Omental fat pad (tissue), 4 donors: Measurements from ENCODE around the gene PTPRG. TPM values are rescaled to one million over a fixed set of nuclear protein-coding genes. Genes with fewer than 3 reads are reported as not detected.

Experiments used
- ATAC-seq: fragments of 150-250 bp; one replicate; pipeline ENCODE4 v1.9.1; 2016; ENCODE audit warnings: mild to moderate bottlenecking, moderate library complexity; ENCODE audit not compliant: low FRiP score
- DNase-seq: peaks from one replicate; pipeline ENCODE4 v3.0.0-alpha.2; 2019; ENCODE audit warnings: low spot score
- small RNA-seq: library from RNA; depleted of rRNA; stranded (forward); fragments of <200 nt; gene quantifications from one replicate; pipeline ENCODE3, GENCODE V24; 2016
- total RNA-seq, 4 donors: library from RNA; depleted of rRNA; stranded (reverse); fragments of >200 nt; gene quantifications; one replicate each; pipeline ENCODE4 v1.1.0, GENCODE V29; 2016
- TF ChIP-seq, protein P1 (sequence below), 3 donors: fragments of 450-650 bp; IDR thresholded peaks; one replicate each; pipeline ENCODE4 v1.5.1; 2016 to 2017; ENCODE audit warnings: antibody characterized with exemption in 3 of 3, mild to moderate bottlenecking in 3 of 3, moderate library complexity in 2 of 3

PTPRG gene
- total RNA-seq, 4 donors from 2014 or later: 90.0 to 172 (median 104) TPM

GRCh38 chr3:62329971-62330370 lies 768.6 kb downstream of the PTPRG start:
- no peak for ATAC-seq
- TF ChIP-seq, protein P1, sequence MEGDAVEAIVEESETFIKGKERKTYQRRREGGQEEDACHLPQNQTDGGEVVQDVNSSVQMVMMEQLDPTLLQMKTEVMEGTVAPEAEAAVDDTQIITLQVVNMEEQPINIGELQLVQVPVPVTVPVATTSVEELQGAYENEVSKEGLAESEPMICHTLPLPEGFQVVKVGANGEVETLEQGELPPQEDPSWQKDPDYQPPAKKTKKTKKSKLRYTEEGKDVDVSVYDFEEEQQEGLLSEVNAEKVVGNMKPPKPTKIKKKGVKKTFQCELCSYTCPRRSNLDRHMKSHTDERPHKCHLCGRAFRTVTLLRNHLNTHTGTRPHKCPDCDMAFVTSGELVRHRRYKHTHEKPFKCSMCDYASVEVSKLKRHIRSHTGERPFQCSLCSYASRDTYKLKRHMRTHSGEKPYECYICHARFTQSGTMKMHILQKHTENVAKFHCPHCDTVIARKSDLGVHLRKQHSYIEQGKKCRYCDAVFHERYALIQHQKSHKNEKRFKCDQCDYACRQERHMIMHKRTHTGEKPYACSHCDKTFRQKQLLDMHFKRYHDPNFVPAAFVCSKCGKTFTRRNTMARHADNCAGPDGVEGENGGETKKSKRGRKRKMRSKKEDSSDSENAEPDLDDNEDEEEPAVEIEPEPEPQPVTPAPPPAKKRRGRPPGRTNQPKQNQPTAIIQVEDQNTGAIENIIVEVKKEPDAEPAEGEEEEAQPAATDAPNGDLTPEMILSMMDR (IDR thresholded peaks at IDR 0.05): no peak
- no peak for DNase-seq

GRCh38 chr3:62332017-62332416 lies 770.6 kb downstream of the PTPRG start:
- TF ChIP-seq, protein P1 (IDR thresholded peaks at IDR 0.05): no peak
- ATAC-seq: no peak
- no peak for DNase-seq

GRCh38 chr3:62332835-62333244 lies 771.5 kb downstream of the PTPRG start:
- no peak for ATAC-seq
- no peak for DNase-seq
- TF ChIP-seq, protein P1 (IDR thresholded peaks at IDR 0.05): no peak

- ATAC-seq: no peak
- TF ChIP-seq, protein P1 (IDR thresholded peaks at IDR 0.05): no peak
- no peak for DNase-seq
These were observed 773.8 kb downstream of the PTPRG start for GRCh38 chr3:62335196-62335595.

GRCh38 chr3:62343755-62344154 lies 782.4 kb downstream of the PTPRG start:
- ATAC-seq (no peak), DNase-seq (no peak)
- TF ChIP-seq, protein P1 (IDR thresholded peaks at IDR 0.05): no peak

Small RNA genes within 50 kb of the gene (small RNA-seq; reads per million reads assigned to genes)
- gene RF00019 (not detected), gene RNU2-10P (not detected)
